B cell (primary cell): ENCODE data around the gene MEIS2. TPM values are rescaled to one million over a fixed set of nuclear protein-coding genes. Genes with fewer than 3 reads are reported as not detected.

Source experiments
- ATAC-seq: fragments of 200-7000 bp; cut with Tn5 transposase; one replicate; pipeline ENCODE4 v1.10.0; 2021; ENCODE audit warnings: low read depth, mild to moderate bottlenecking, moderate number of reproducible peaks, moderate library complexity
- CTCF ChIA-PET: fragments of 350-600 bp; sonication (Branson Sonifier 250); formaldehyde crosslinking; loops from one replicate; lab custom pipeline; 2021; ENCODE audit warnings: antibody characterized with exemption, inconsistent platforms; lab: Charles Lee
- POLR2A ChIA-PET: fragments of 350-600 bp; sonication (Branson Sonifier 250); formaldehyde crosslinking; loops from one replicate; lab custom pipeline; 2021; ENCODE audit warnings: antibody characterized with exemption; lab: Charles Lee
- DNase-seq: peaks from one replicate; pipeline ENCODE4 v3.0.0; 2013
- H2AFZ ChIP-seq: 2 replicates; pipeline ENCODE4 v1.6.1; 2012; ENCODE audit warnings: mild to moderate bottlenecking, low read depth, low read length; ENCODE audit not compliant: insufficient read depth, poor library complexity, severe bottlenecking
- H3K27ac ChIP-seq, 2 donors: 1 replicate in 1 of 2; 2 replicates in 1 of 2; pipeline ENCODE4 v1.5.1; 2012 to 2013; ENCODE audit warnings: low read length in 2 of 2, mild to moderate bottlenecking in 2 of 2, moderate library complexity in 1 of 2
- H3K27me3 ChIP-seq, 4 experiments: fragments of 200-600 bp in 1 of 4; sonication (generic) in 1 of 4; replicated peaks in 1 of 4; 1 replicate in 2 of 4; 2 replicates in 2 of 4; pipeline versions ENCODE4 v1.6.1 to v1.7.0; 2013 to 2016; ENCODE audit warnings: low read length in 3 of 4, mild to moderate bottlenecking in 2 of 4, mixed read lengths in 1 of 4, moderate library complexity in 1 of 4; ENCODE audit not compliant: insufficient read depth in 4 of 4, control insufficient read depth in 3 of 4; ENCODE audit errors: control extremely low read depth in 1 of 4
- H3K36me3 ChIP-seq, 2 experiments: replicated peaks in 1 of 2; 1 replicate in 1 of 2; 2 replicates in 1 of 2; pipeline versions ENCODE4 v1.6.1 to v1.7.1; 2013; ENCODE audit warnings: low read length in 1 of 2; ENCODE audit not compliant: insufficient read depth in 2 of 2, control insufficient read depth in 1 of 2; ENCODE audit errors: control extremely low read depth in 1 of 2, extremely low read depth in 1 of 2
- H3K4me1 ChIP-seq, 2 donors: fragments of 200-600 bp in 1 of 2; sonication (generic) in 1 of 2; 1 replicate in 1 of 2; 2 replicates in 1 of 2; pipeline versions ENCODE4 v1.5.1 to v1.6.1; 2013 to 2017; ENCODE audit warnings: low read length in 2 of 2; ENCODE audit not compliant: control insufficient read depth in 2 of 2, insufficient read depth in 2 of 2
- H3K4me2 ChIP-seq: replicated peaks from 2 replicates; pipeline ENCODE3; 2012; ENCODE audit warnings: mild to moderate bottlenecking, low read depth, low read length; ENCODE audit not compliant: poor library complexity, severe bottlenecking
- H3K4me3 ChIP-seq, 5 experiments: fragments of 200-600 bp in 1 of 5; sonication (generic) in 1 of 5; 1 replicate in 3 of 5; 2 replicates in 2 of 5; pipeline versions ENCODE4 v1.5.1 to v1.7.0; 2011 to 2016; ENCODE audit warnings: low read length in 4 of 5, mild to moderate bottlenecking in 4 of 5, low read depth in 2 of 5, control low read depth in 1 of 5, moderate library complexity in 1 of 5; ENCODE audit not compliant: insufficient read depth in 1 of 5; ENCODE audit errors: control extremely low read depth in 1 of 5, extremely low read depth in 1 of 5
- H3K79me2 ChIP-seq: fragments of 200-600 bp; sonication (generic); one replicate; pipeline ENCODE4 v1.6.0; 2016; ENCODE audit warnings: low read length; ENCODE audit not compliant: control insufficient read depth, insufficient read depth
- H3K9ac ChIP-seq: fragments of 200-600 bp; sonication (generic); 2 replicates; pipeline ENCODE4 v1.6.1; 2017; ENCODE audit warnings: mild to moderate bottlenecking, low read length, moderate library complexity
- H3K9me3 ChIP-seq, 3 donors: one replicate each; pipeline versions ENCODE4 v1.6.1 to v1.7.1; 2013; ENCODE audit warnings: low read length in 2 of 3; ENCODE audit not compliant: control insufficient read depth in 2 of 3, insufficient read depth in 1 of 3; ENCODE audit errors: control extremely low read depth in 1 of 3
- H4K20me1 ChIP-seq: 2 replicates; pipeline ENCODE4 v1.6.0; 2012; ENCODE audit warnings: mild to moderate bottlenecking, low read length; ENCODE audit not compliant: insufficient read depth, control insufficient read depth, poor library complexity, severe bottlenecking
- H3K27ac Mint-ChIP-seq: one replicate; pipeline ENCODE4 v1.8.0; 2021; ENCODE audit warnings: mixed read lengths
- H3K27me3 Mint-ChIP-seq: one replicate; pipeline ENCODE4 v1.8.0; 2021; ENCODE audit warnings: mixed read lengths
- H3K4me1 Mint-ChIP-seq: one replicate; pipeline ENCODE4 v1.8.0; 2021; ENCODE audit warnings: mixed read lengths
- H3K4me3 Mint-ChIP-seq: one replicate; pipeline ENCODE4 v1.8.0; 2021; ENCODE audit warnings: mixed read lengths
- H3K9me3 Mint-ChIP-seq: one replicate; pipeline ENCODE4 v1.8.0; 2022; ENCODE audit warnings: mixed read lengths; ENCODE audit not compliant: insufficient read depth
- EZH2 ChIP-seq: IDR thresholded peaks from 2 replicates; pipeline ENCODE4 v1.6.1; 2012; ENCODE audit warnings: borderline replicate concordance, low read depth, mild to moderate bottlenecking, moderate library complexity, low read length; ENCODE audit not compliant: insufficient read depth, poor library complexity, severe bottlenecking
- WGBS: methylation state at CpG from one replicate; pipeline ENCODE4 v1.1.5; 2013; ENCODE audit warnings: missing lambda C conversion rate; ENCODE audit not compliant: insufficient coverage; 5-methylcytosine and 5-hydroxymethylcytosine counted together
- intact Hi-C: fragments of 100-400 bp; cut with micrococcal nuclease; formaldehyde crosslinking; loops from one replicate; pipeline ENCODE4 v1.10.0; 2022
- polyA plus RNA-seq: library from polyadenylated mRNA; depleted of rRNA; stranded (reverse); fragments of >200 nt; gene quantifications from 2 replicates; pipeline ENCODE4 v1.2.3, GENCODE V29; 2012
- total RNA-seq, 2 donors: library from RNA; stranded (reverse); fragments of 120-200 nt in 1 of 2; gene quantifications; 1 replicate in 1 of 2; 2 replicates in 1 of 2; pipeline versions ENCODE4 v1.2.3 to v1.2.4, GENCODE V29; 2013 to 2022
- TF ChIP-seq, protein P1 (sequence below): fragments of 200-600 bp; IDR thresholded peaks from one replicate; pipeline ENCODE4 v1.8.0; 2022; ENCODE audit warnings: antibody characterized with exemption, mild to moderate bottlenecking

Gene MEIS2
- total and polyA plus RNA-seq, 2 donors (not counting 1 experiment from before 2014, with no cell fraction given): 0.22 TPM; not detected in 1

DNA sequence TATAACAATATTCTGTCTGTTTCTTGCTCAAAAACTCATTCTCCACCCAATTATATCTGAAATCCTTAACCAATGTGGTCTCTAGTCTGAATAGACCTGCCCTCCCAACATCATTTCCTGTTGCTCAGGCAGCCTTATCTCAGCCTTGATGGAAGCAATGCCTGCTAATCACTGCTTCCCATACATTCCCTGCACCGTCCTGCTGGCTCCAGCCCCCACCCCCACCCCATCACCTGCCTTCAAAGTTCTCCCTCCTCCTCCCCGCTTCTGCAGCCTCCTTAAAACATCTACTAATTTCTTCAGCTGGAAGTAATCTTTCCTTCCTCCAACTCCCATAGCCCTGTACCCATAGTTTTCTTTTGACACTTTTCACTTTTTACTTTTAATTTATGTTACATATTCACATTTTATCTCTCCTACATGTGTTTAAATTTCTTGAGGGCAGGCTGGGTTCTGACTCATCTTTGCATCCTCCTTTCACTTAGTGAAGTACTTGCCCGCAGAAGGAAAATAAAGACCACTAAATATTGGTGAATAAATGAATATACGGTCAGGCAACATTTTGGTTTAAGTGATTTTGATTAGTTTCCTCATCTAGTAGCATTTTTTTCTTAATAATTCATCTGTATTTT, 98.2 kb downstream of the MEIS2 start:
- Mint-ChIP-seq H3K9me3 (peaks cover 2% of the 10 kb centered on the region), H3K4me1 (no peaks in the 10 kb centered on the region), H3K27me3 (no peaks in the 10 kb centered on the region), H3K4me3 (no peak overlapping the region), H3K27ac (no peak overlapping the region)
- ChIA-PET CTCF (no interaction called here), POLR2A (no interaction called here)
- Histone ChIP-seq H3K27me3 (no peaks in the 10 kb centered on the region), H2AFZ (no peak overlapping the region), H3K79me2 (no peaks in the 10 kb centered on the region), H3K36me3 (no peaks in the 10 kb centered on the region), H3K9me3 (no peaks in the 10 kb centered on the region), H3K4me2 (no peak overlapping the region), H4K20me1 (no peaks in the 10 kb centered on the region), H3K4me1 (no peaks in the 10 kb centered on the region), H3K4me3 (no peak overlapping the region), H3K27ac (no peak overlapping the region), H3K9ac (no peak overlapping the region)
- intact Hi-C loops: no loop called here
- ATAC-seq: no peak
- DNase-seq: no peak
- 75% methylated on average over 2 of the region's 4 CpGs for WGBS
- no peak for TF ChIP-seq EZH2
- TF ChIP-seq, protein P1, sequence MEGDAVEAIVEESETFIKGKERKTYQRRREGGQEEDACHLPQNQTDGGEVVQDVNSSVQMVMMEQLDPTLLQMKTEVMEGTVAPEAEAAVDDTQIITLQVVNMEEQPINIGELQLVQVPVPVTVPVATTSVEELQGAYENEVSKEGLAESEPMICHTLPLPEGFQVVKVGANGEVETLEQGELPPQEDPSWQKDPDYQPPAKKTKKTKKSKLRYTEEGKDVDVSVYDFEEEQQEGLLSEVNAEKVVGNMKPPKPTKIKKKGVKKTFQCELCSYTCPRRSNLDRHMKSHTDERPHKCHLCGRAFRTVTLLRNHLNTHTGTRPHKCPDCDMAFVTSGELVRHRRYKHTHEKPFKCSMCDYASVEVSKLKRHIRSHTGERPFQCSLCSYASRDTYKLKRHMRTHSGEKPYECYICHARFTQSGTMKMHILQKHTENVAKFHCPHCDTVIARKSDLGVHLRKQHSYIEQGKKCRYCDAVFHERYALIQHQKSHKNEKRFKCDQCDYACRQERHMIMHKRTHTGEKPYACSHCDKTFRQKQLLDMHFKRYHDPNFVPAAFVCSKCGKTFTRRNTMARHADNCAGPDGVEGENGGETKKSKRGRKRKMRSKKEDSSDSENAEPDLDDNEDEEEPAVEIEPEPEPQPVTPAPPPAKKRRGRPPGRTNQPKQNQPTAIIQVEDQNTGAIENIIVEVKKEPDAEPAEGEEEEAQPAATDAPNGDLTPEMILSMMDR: no peak

GRCh38 chr15:37001417-37001816, 98.9 kb downstream of the MEIS2 start:
- DNase-seq: no peak
- Mint-ChIP-seq H3K4me3 (no peak overlapping the region), H3K27ac (no peak overlapping the region), H3K9me3 (peaks cover 2% of the 10 kb centered on the region), H3K27me3 (no peaks in the 10 kb centered on the region), H3K4me1 (no peaks in the 10 kb centered on the region)
- Histone ChIP-seq H3K79me2 (no peaks in the 10 kb centered on the region), H3K27ac (no peak overlapping the region), H3K9ac (no peak overlapping the region), H3K4me1 (no peaks in the 10 kb centered on the region), H3K27me3 (no peaks in the 10 kb centered on the region), H4K20me1 (no peaks in the 10 kb centered on the region), H3K4me2 (no peak overlapping the region), H3K36me3 (no peaks in the 10 kb centered on the region), H3K4me3 (no peak overlapping the region), H3K9me3 (no peaks in the 10 kb centered on the region), H2AFZ (no peak overlapping the region)
- intact Hi-C loops: no loop called here
- no peak for TF ChIP-seq EZH2
- TF ChIP-seq, protein P1: no peak
- ChIA-PET POLR2A (no interaction called here), CTCF (no interaction called here)
- no peak for ATAC-seq
